Stimulated activated naive B cell treated with anti-CD40 and anti-IgM and Interleukin-4, amounts not matched to agents 10 μg/mL and 1 μg/mL and 100 μg/mL, for 72 hours (primary cell): ENCODE results near the gene ERC2.

Experiments used
- ATAC-seq, 2 donors: fragments of 150-1000 bp; cut with Tn5 transposase; replicated peaks; 2 replicates each; pipeline ENCODE4 v1.10.0; 2021; ENCODE audit warnings: moderate library complexity in 1 of 2
- DNase-seq: peaks from one replicate; pipeline ENCODE4 v3.0.0; 2021
- H3K27ac Mint-ChIP-seq: one replicate; pipeline ENCODE4 v1.8.0; 2022; ENCODE audit warnings: mild to moderate bottlenecking, mixed read lengths
- H3K27me3 Mint-ChIP-seq, 2 donors: one replicate each; pipeline ENCODE4 v1.8.0; 2022; ENCODE audit warnings: mixed read lengths in 2 of 2
- H3K36me3 Mint-ChIP-seq, 2 donors: one replicate each; pipeline ENCODE4 v1.8.0; 2022; ENCODE audit warnings: mixed read lengths in 2 of 2, mild to moderate bottlenecking in 1 of 2
- H3K4me1 Mint-ChIP-seq, 2 donors: one replicate each; pipeline ENCODE4 v1.8.0; 2022; ENCODE audit warnings: mixed read lengths in 2 of 2, mild to moderate bottlenecking in 1 of 2
- H3K4me3 Mint-ChIP-seq, 2 donors: one replicate each; pipeline ENCODE4 v1.8.0; 2022; ENCODE audit warnings: mild to moderate bottlenecking in 2 of 2, mixed read lengths in 2 of 2, moderate library complexity in 1 of 2
- H3K9me3 Mint-ChIP-seq, 2 donors: one replicate each; pipeline ENCODE4 v1.8.0; 2022; ENCODE audit warnings: mixed read lengths in 2 of 2, mild to moderate bottlenecking in 1 of 2

Gene ERC2

GRCh38 chr3:55702822-55703221 is 765.4 kb downstream of the ERC2 start:
- no peak for ATAC-seq

DNA sequence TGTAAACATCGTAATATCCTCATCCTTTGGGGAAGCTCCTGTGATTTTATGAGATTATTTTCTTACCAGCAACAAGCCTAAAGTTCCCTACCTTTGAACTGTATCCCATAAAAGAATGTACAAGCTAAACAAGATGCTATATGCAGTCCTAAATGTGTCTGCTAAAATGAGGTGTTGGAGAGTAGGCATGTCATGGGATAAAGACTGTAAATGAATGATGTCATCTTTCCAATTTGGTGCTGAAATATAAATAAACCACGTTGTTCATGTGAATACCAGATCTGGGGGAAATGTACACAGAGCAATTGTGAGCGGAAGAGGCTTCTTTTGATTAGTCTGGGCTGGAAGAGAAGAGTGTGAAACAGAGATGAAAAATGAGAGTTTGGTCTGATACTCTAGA is 766.3 kb downstream of the ERC2 start:
- Mint-ChIP-seq H3K27me3 (no peaks in the 10 kb centered on the region), H3K27ac (no peak overlapping the region), H3K36me3 (no peaks in the 10 kb centered on the region), H3K9me3 (peaks cover 1 to 5% of the 10 kb centered on the region in 2 donors), H3K4me1 (no peaks in the 10 kb centered on the region), H3K4me3 (no peak overlapping the region)
- DNase-seq (no peak), ATAC-seq (no peak)

More at GRCh38 chr3:55702822-55703221, 765.4 kb downstream of the ERC2 start:
- Mint-ChIP-seq H3K36me3 (no peaks in the 10 kb centered on the region), H3K27me3 (no peaks in the 10 kb centered on the region), H3K4me3 (no peak overlapping the region), H3K27ac (no peak overlapping the region), H3K9me3 (peaks cover 1 to 5% of the 10 kb centered on the region in 2 donors), H3K4me1 (no peaks in the 10 kb centered on the region)
- DNase-seq = no peak

- ATAC-seq (no peak), DNase-seq (no peak)
- Mint-ChIP-seq H3K4me3 (no peak overlapping the region), H3K27me3 (no peaks in the 10 kb centered on the region), H3K36me3 (no peaks in the 10 kb centered on the region), H3K9me3 (peaks cover 1 to 5% of the 10 kb centered on the region in 2 donors), H3K27ac (no peak overlapping the region), H3K4me1 (no peaks in the 10 kb centered on the region)
Measured at GRCh38 chr3:55698831-55699230, 769.4 kb downstream of the ERC2 start.

- DNase-seq (no peak), ATAC-seq (no peak)
- Mint-ChIP-seq H3K9me3 (peaks cover 2 to 4% of the 10 kb centered on the region in 2 donors), H3K36me3 (no peaks in the 10 kb centered on the region), H3K4me3 (no peak overlapping the region), H3K4me1 (no peaks in the 10 kb centered on the region), H3K27me3 (no peaks in the 10 kb centered on the region), H3K27ac (no peak overlapping the region)
Measured at GRCh38 chr3:55697177-55697865, 770.9 kb downstream of the ERC2 start.

DNA sequence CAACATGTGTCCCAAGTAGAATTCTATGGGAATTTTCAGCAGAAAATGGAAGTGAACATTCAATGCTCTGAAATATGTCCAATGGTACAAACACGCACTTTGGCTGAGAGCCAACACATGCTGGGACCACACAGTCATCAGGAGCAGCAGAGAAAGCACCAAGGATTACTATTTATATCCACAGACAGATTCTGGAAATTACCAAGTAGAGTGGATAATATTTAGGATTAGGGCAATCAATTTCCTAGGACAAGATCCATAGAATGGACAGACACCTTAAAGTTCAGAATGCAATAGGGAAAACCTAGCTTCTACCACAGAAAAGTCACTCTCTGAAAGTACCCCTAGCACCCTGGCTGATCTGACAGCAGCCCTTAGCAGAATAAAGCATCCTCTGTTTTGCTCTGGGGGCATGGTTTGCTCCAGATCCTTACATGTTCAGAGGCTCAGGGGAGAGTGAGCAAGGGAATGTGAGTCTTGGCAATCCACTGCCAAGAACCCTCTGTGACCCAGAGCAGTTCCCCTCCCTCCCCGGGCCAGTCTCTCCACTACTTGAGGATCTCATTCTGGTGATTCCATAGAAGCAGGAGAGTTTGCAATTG is 775.2 kb downstream of the ERC2 start:
- Mint-ChIP-seq H3K36me3 (no peaks in the 10 kb centered on the region), H3K9me3 (peaks cover 3 to 4% of the 10 kb centered on the region in 2 donors), H3K27ac (no peak overlapping the region), H3K4me3 (no peak overlapping the region), H3K4me1 (no peaks in the 10 kb centered on the region), H3K27me3 (no peaks in the 10 kb centered on the region)
- DNase-seq = no peak
- no peak for ATAC-seq

DNA sequence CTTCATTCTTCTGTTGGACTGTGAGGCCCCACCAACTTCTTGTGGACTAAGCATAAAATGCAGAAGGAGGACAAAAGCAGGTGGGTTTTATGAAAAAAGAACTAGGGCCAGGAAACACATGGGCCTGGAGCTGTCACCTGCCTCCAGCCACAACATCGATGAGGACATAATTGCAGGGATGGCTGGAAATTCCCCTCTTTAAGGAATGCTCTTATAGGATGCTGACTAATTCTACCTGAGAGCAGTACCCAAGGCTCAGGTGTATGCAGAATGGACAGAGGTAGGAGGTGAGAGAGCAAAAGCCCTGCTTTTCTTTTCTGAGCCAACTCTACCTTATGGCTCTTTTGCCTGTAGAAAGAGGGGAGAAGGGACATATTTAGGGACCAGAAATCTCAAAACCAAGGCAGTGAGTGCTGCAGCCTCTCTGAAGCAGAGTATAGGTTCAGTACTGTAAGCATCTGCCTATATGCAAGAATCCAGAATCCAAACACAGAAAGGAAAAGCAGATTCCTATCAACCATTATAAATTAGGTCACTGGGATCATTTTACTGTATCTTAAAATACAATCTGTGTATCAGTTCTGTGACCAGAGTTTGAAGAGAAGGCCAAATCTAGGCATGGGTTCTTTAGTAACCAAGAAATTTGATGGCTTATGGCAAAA is 775.8 kb downstream of the ERC2 start:
- Mint-ChIP-seq H3K9me3 (peaks cover 3 to 4% of the 10 kb centered on the region in 2 donors), H3K36me3 (no peaks in the 10 kb centered on the region), H3K27ac (no peak overlapping the region), H3K4me3 (no peak overlapping the region), H3K4me1 (no peaks in the 10 kb centered on the region), H3K27me3 (no peaks in the 10 kb centered on the region)
- ATAC-seq (no peak), DNase-seq (no peak)

- H3K4me3 Mint-ChIP-seq = no peak overlapping the region
- H3K4me1 Mint-ChIP-seq = no peaks in the 10 kb centered on the region
- no peaks in the 10 kb centered on the region for H3K27me3 Mint-ChIP-seq
- DNase-seq = no peak
- no peaks in the 10 kb centered on the region for H3K36me3 Mint-ChIP-seq
- ATAC-seq = no peak
- H3K9me3 Mint-ChIP-seq = peaks cover 3 to 4% of the 10 kb centered on the region in 2 donors
- H3K27ac Mint-ChIP-seq = no peak overlapping the region
Measured at GRCh38 chr3:55691141-55691540, 777.1 kb downstream of the ERC2 start.

DNA sequence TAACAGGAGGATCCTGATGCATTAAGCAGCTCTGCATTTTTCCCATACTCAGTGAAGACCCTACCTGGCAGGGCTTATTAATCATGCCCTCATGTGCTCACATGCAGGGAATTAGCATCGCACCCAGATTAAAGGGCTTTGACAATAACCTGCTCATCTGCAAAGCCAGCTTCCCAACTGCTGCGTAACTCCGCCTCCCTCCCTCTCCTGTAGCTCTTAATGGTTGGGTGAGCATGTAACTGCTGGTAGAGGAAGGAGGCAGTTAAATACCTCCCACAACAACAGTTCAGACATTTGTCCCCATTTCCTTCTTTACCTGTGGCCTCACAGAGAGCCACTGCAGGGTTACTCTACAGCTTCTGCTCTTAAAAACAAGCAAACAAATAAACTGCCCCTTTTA is 777.5 kb downstream of the ERC2 start:
- no peaks in the 10 kb centered on the region for H3K27me3 Mint-ChIP-seq

GRCh38 chr3:55690177-55690576 is 778.1 kb downstream of the ERC2 start:
- Mint-ChIP-seq H3K36me3 (no peaks in the 10 kb centered on the region), H3K4me3 (no peak overlapping the region), H3K27me3 (no peaks in the 10 kb centered on the region), H3K27ac (no peak overlapping the region), H3K9me3 (peaks cover 3 to 4% of the 10 kb centered on the region in 2 donors), H3K4me1 (no peaks in the 10 kb centered on the region)
- ATAC-seq (no peak), DNase-seq (no peak)

More for the DNA sequence above, 777.5 kb downstream of the ERC2 start:
- DNase-seq (no peak), ATAC-seq (no peak)
- no peak overlapping the region for H3K4me3 Mint-ChIP-seq
- H3K27ac Mint-ChIP-seq = no peak overlapping the region
- no peaks in the 10 kb centered on the region for H3K36me3 Mint-ChIP-seq
- H3K4me1 Mint-ChIP-seq = no peaks in the 10 kb centered on the region
- peaks cover 3 to 4% of the 10 kb centered on the region in 2 donors for H3K9me3 Mint-ChIP-seq

DNA sequence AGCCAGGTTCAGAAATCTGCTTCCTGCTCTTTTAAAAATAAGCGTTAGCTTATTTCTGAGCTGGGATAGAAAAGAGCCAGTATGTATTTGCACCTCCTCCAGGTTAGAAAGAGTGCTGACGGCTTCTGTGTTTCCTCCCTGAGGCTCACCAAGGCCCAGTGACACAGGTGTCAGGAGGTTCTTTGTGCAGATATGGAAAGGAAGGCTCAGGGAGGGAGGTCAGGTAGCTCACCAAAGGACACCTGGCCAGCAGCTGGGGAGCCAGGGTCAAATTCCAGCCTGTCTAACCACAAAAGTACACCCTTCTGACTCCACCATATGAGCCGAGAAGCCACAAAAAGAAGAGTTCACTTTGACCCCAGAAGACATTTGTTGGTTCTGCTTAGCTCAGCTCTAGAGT is 780.1 kb downstream of the ERC2 start:
- no peak for DNase-seq

DNA sequence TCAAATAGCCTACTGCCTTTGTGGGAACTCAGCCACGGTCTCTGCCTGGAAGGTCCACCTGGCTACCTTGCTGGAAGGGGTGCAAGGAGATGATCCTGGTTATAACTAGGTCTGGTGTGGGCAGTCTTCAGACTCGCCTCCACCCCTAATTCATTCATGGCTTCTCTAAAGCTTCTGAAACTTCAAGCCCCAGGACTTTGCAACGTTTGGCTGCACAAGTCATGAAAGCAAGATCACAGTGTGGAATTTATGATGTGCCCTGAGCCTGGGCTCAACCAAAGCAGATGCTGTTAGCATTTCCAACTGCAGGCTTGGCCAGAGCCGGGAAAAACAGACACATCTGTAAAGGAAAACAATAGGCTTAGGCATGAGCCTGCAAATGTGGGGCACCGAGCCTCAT is 780.7 kb downstream of the ERC2 start:
- ATAC-seq = no peak

More for the DNA sequence above, 780.1 kb downstream of the ERC2 start:
- Mint-ChIP-seq H3K4me1 (no peaks in the 10 kb centered on the region), H3K9me3 (peaks cover 0 to 1% of the 10 kb centered on the region in 2 donors), H3K36me3 (no peaks in the 10 kb centered on the region), H3K27me3 (no peaks in the 10 kb centered on the region), H3K27ac (no peak overlapping the region), H3K4me3 (no peak overlapping the region)
- no peak for ATAC-seq

GRCh38 chr3:55686426-55687254 is 781.6 kb downstream of the ERC2 start:
- ATAC-seq (no peak), DNase-seq (no peak)
- no peaks in the 10 kb centered on the region for H3K36me3 Mint-ChIP-seq
- H3K27ac Mint-ChIP-seq = no peak overlapping the region
- no peaks in the 10 kb centered on the region for H3K27me3 Mint-ChIP-seq
- no peaks in the 10 kb centered on the region for H3K4me1 Mint-ChIP-seq
- peaks cover 0 to 1% of the 10 kb centered on the region in 2 donors for H3K9me3 Mint-ChIP-seq
- no peak overlapping the region for H3K4me3 Mint-ChIP-seq

More for the DNA sequence above, 780.7 kb downstream of the ERC2 start:
- H3K27me3 Mint-ChIP-seq = no peaks in the 10 kb centered on the region
- H3K9me3 Mint-ChIP-seq = peaks cover 0 to 1% of the 10 kb centered on the region in 2 donors
- H3K4me3 Mint-ChIP-seq = no peak overlapping the region
- no peak overlapping the region for H3K27ac Mint-ChIP-seq
- no peaks in the 10 kb centered on the region for H3K4me1 Mint-ChIP-seq
- no peak for DNase-seq
- no peaks in the 10 kb centered on the region for H3K36me3 Mint-ChIP-seq

DNA sequence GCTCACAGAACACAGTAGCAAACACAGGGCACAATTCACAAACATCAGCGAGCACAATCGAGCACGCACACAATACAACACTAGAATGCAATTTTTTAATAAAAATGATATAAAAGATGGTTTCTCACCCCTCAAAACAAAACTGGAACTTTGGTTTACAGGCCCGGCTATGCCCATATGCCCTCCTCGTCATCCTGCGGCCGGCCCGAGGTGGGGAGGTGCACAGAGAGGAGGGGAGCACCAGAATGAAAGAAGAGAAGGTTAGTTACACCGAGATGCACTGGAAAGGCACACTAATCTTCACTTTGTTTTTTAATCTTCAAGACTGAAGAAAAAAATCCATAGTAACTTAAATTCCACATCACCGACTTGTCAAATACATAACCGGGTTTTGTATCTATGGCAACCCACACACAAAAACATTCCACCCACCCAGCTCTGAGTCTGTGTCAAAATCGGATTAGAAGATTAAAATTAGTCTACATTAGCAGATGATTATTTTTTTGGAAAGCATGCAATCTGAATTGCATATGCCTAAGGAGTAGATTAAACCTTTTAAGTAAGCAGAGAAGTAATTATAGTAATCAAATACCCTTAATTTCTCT is 784.5 kb downstream of the ERC2 start:
- Mint-ChIP-seq H3K4me1 (no peaks in the 10 kb centered on the region), H3K27me3 (no peaks in the 10 kb centered on the region), H3K36me3 (no peaks in the 10 kb centered on the region), H3K4me3 (no peak overlapping the region), H3K9me3 (peaks cover 0 to 1% of the 10 kb centered on the region in 2 donors), H3K27ac (no peak overlapping the region)
- ATAC-seq (no peak), DNase-seq (no peak)

DNA sequence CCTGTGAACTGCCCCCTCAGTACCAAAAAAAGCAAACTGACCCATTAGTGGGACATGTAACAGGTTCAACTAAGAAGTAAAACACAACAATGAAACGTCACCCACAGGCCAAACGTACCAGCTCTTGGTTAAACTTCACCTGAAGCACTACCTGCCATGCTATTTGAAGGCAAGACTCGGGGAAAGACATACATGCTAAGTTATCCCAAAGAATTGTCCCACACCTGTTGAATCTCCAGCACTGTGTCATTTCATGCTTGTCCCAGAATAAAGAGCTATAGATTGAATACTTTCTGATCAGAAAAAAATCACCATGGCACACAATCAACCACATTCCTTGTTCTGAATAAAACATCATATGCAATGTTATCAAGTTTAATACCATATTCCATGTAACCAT is 785.8 kb downstream of the ERC2 start:
- Mint-ChIP-seq H3K9me3 (no peaks in the 10 kb centered on the region), H3K27me3 (no peaks in the 10 kb centered on the region), H3K27ac (no peak overlapping the region), H3K4me1 (no peaks in the 10 kb centered on the region), H3K4me3 (no peak overlapping the region), H3K36me3 (no peaks in the 10 kb centered on the region)
- DNase-seq (no peak), ATAC-seq (no peak)
